MCF 10A (cell line): ENCODE results near the gene TBX1. TPM values are rescaled to one million over a fixed set of nuclear protein-coding genes. Genes with fewer than 3 reads are reported as not detected.

ENCODE experiments used
- BruUV-seq: library from RNA; stranded (reverse); fragments of 400-500 nt; replicated peaks from 2 replicates; lab custom pipeline; 2021; lab: Mats Ljungman, UMichigan
- CTCF ChIA-PET: fragments of 300-600 bp; sonication (Branson Sonifier 250); formaldehyde crosslinking; extraction: SDS; loops from one replicate; lab custom pipeline; 2021; ENCODE audit warnings: antibody characterized with exemption, inconsistent platforms; lab: Yijun Ruan, JAX
- POLR2A ChIA-PET: fragments of 300-600, 350-650 bp; sonication (Branson Sonifier 250); formaldehyde crosslinking; extraction: SDS; loops from one replicate; lab custom pipeline; 2020; ENCODE audit warnings: antibody characterized with exemption, inconsistent platforms; lab: Yijun Ruan, JAX
- DNase-seq: peaks from one replicate; pipeline ENCODE4 v3.0.0-alpha.2; 2018; ENCODE audit not compliant: unreplicated experiment
- H3K27ac Mint-ChIP-seq: one replicate; pipeline ENCODE4 v1.8.0; 2022; ENCODE audit warnings: mild to moderate bottlenecking, low read depth, mixed read lengths; ENCODE audit not compliant: unreplicated experiment
- H3K27me3 Mint-ChIP-seq: one replicate; pipeline ENCODE4 v1.8.0; 2022; ENCODE audit warnings: mixed read lengths; ENCODE audit not compliant: insufficient read depth, unreplicated experiment
- H3K36me3 Mint-ChIP-seq: one replicate; pipeline ENCODE4 v1.8.0; 2022; ENCODE audit warnings: mild to moderate bottlenecking, moderate library complexity, mixed read lengths; ENCODE audit not compliant: insufficient read depth, unreplicated experiment
- H3K4me1 Mint-ChIP-seq: one replicate; pipeline ENCODE4 v1.8.0; 2022; ENCODE audit warnings: mixed read lengths; ENCODE audit not compliant: insufficient read depth, unreplicated experiment
- H3K4me3 Mint-ChIP-seq: one replicate; pipeline ENCODE4 v1.8.0; 2022; ENCODE audit warnings: mild to moderate bottlenecking, moderate library complexity, mixed read lengths; ENCODE audit not compliant: unreplicated experiment
- H3K9me3 Mint-ChIP-seq: one replicate; pipeline ENCODE4 v1.8.0; 2022; ENCODE audit warnings: mixed read lengths; ENCODE audit not compliant: unreplicated experiment
- intact Hi-C: fragments of 100-400 bp; cut with micrococcal nuclease; formaldehyde crosslinking; loops from 2 replicates; pipeline ENCODE4 v1.14.1; 2022
- total RNA-seq: library from RNA; stranded (reverse); gene quantifications from 2 replicates; pipeline ENCODE4 v1.2.3, GENCODE V29; 2022
- TF ChIP-seq, protein P1 (sequence below): fragments of 200-600 bp; IDR thresholded peaks from one replicate; pipeline ENCODE4 v1.8.0; 2022; ENCODE audit warnings: antibody characterized with exemption, mild to moderate bottlenecking; ENCODE audit not compliant: unreplicated experiment

Gene TBX1
- total RNA-seq, 1 experiment from 2014 or later: not detected

DNA sequence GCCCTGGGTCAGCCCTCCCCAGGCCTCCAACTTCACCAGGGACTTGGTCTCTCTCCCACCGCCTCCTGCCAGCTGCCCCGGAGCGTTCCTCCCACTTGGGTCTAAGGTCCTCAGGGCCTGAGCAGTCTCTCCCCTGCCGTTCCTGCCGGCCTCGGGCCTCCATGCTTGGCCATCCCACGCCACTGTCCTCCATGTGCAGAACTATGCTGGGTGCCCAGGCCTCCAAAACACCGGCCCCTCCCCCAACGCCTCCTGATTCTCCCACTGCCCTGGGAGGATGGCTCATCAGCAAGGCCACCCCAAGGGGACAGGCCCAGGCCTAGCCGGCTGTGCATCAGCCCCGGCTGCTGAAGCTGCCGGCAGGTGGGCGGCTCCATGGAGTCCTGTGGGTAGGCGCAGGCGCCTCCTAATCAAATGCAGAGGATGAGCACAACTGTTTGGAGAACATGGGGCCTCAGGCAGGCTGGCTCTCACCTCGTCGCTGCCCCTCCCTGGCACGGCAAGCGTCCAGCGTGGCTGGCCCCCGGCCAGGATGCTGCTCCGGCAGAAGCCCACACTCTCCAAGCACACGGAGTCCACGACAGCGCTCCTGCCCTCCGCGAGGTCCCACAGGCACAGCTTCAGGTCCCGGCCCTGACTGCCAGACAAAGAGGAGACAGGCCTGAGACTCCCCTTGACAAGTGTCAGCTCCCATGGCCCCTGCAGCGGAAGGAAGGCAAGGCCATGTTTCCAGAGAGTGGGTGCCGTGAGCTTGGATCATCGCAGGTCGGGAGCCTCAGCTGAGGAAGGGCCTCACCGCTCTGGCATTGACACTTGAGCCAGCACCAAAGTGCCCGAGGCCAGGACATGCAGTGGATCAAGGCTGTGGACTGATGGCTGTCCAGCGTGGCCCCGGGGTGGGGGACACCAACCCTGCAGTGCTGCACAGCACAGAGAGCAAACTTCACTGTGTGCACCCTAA, 51.5 kb downstream of the TBX1 start:
- TF ChIP-seq, protein P1, sequence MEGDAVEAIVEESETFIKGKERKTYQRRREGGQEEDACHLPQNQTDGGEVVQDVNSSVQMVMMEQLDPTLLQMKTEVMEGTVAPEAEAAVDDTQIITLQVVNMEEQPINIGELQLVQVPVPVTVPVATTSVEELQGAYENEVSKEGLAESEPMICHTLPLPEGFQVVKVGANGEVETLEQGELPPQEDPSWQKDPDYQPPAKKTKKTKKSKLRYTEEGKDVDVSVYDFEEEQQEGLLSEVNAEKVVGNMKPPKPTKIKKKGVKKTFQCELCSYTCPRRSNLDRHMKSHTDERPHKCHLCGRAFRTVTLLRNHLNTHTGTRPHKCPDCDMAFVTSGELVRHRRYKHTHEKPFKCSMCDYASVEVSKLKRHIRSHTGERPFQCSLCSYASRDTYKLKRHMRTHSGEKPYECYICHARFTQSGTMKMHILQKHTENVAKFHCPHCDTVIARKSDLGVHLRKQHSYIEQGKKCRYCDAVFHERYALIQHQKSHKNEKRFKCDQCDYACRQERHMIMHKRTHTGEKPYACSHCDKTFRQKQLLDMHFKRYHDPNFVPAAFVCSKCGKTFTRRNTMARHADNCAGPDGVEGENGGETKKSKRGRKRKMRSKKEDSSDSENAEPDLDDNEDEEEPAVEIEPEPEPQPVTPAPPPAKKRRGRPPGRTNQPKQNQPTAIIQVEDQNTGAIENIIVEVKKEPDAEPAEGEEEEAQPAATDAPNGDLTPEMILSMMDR: no peak
- Mint-ChIP-seq H3K27me3 (no peaks in the 10 kb centered on the region), H3K4me1 (peaks cover 6% of the 10 kb centered on the region), H3K36me3 (peaks cover 11% of the 10 kb centered on the region), H3K9me3 (no peaks in the 10 kb centered on the region), H3K27ac (no peak overlapping the region), H3K4me3 (no peak overlapping the region)
- no peak for DNase-seq
- BruUV-seq: no TSS peak
- CTCF ChIA-PET: interaction anchor here (0.8 kb wide), 1 partner anchor 82 kb away, joined by 3 read pairs; no protein-coding TSS in a partner anchor
- POLR2A ChIA-PET: no interaction called here
- intact Hi-C loops: no loop called here

DNA sequence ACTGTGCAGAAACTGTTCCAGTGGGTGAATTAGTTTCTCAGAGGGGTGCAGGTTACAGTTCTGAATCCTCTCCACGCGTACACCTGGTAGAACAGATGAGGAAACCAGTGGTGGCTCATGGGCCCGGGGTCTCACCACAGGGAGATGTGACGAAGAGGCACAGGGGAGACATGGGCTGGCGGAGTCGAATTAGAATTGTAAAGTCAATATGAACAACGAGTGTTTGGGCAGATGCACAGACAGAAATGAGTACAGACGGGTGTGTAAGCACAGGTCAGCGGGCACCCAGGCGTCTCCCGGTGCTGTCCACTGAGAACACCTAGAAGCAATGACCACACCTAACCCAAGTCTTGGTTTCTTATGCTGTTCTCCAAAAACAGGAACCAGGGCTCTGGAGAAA, 52.3 kb downstream of the TBX1 start:
- H3K27me3 Mint-ChIP-seq: no peaks in the 10 kb centered on the region
- H3K4me3 Mint-ChIP-seq: no peak overlapping the region
- H3K4me1 Mint-ChIP-seq: peaks cover 5% of the 10 kb centered on the region
- no peak overlapping the region for H3K27ac Mint-ChIP-seq
- intact Hi-C loops: no loop called here
- no peak for DNase-seq
- no TSS peak for BruUV-seq
- peaks cover 11% of the 10 kb centered on the region for H3K36me3 Mint-ChIP-seq
- no peaks in the 10 kb centered on the region for H3K9me3 Mint-ChIP-seq
- CTCF ChIA-PET: no interaction called here
- TF ChIP-seq, protein P1: no peak
- POLR2A ChIA-PET: no interaction called here

DNA sequence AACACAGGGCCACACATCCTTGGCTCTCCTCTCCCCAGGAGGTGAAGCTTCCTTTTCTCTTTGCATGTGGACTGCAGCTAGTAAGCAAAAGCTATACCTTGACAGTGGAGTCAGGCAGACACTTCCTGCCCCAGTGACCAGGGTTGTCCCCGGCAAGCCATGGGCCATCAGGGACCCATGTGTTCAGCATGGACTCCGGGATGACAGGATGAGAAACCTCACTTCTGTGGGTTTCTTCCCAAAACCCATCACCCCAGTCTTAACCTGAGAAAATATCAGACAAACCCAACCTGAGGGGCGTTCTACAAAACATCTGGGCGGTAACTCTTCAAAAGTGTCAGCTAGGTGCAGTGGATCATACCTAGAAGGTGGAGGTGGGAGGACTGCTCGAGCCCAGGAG, 53.9 kb downstream of the TBX1 start:
- H3K27ac Mint-ChIP-seq: no peak overlapping the region
- intact Hi-C loops: no loop called here
- POLR2A ChIA-PET: interaction anchor here (0.6 kb wide), 1 partner anchor 14 kb away, joined by 3 read pairs; no protein-coding TSS in a partner anchor
- DNase-seq: no peak
- CTCF ChIA-PET: no interaction called here
- TF ChIP-seq, protein P1: no peak
- no peaks in the 10 kb centered on the region for H3K9me3 Mint-ChIP-seq
- no peaks in the 10 kb centered on the region for H3K27me3 Mint-ChIP-seq
- H3K4me3 Mint-ChIP-seq: no peak overlapping the region
- BruUV-seq: no TSS peak
- H3K36me3 Mint-ChIP-seq: peaks cover 11% of the 10 kb centered on the region
- peaks cover 5% of the 10 kb centered on the region for H3K4me1 Mint-ChIP-seq

DNA sequence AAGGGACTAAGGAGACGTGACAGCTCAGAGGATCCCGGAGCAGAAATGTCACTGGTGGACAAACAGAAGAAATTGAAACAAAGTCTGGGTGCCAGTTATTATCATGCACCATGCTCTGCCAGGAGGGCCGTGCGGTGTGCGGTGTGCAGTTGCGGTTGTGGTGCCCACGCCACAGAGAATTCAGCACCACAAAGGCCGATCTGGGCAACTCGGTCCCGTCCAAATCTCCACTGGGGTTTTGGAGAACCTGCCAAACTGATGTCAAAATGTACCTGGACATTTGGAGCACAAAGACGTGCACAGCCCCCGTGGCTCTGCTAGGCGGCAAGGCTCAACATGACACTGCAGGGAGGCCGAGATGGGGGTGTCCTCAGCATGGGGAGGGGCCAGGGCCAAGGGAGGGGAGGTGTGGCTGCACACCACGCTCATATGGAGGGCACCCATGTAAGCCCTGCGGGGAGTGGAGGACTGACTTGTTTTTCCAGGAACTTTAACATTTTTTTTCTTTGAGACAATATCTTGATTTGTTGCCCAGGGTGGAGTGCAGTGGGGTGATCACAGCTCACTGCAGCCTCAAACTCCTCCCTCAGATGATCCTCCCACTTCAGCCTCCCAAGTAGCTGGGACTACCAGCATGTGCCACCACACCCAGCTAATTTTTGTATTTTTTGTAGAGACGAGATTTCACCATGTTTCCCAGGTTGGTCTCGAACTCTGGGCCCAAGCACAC, 54.7 kb downstream of the TBX1 start:
- no peak overlapping the region for H3K27ac Mint-ChIP-seq
- CTCF ChIA-PET: interaction anchor here (0.6 kb wide), 1 partner anchor 85 kb away, joined by 6 read pairs; no protein-coding TSS in a partner anchor
- DNase-seq: no peak
- peaks cover 16% of the 10 kb centered on the region for H3K36me3 Mint-ChIP-seq
- no peaks in the 10 kb centered on the region for H3K27me3 Mint-ChIP-seq
- H3K9me3 Mint-ChIP-seq: no peaks in the 10 kb centered on the region
- intact Hi-C loops: no loop called here
- no TSS peak for BruUV-seq
- TF ChIP-seq, protein P1: no peak
- H3K4me3 Mint-ChIP-seq: no peak overlapping the region
- POLR2A ChIA-PET: no interaction called here
- H3K4me1 Mint-ChIP-seq: peaks cover 5% of the 10 kb centered on the region
